Skeletal muscle tissue (tissue), 4 donors: ENCODE results near the gene SMIM3. TPM values are rescaled to one million over a fixed set of nuclear protein-coding genes. Genes with fewer than 3 reads are reported as not detected.
A peak's percentile ranks its signal among the peaks of the same experiment; 100 is the strongest.

Source experiments
- H3K27ac ChIP-seq: one replicate; pipeline ENCODE4 v1.7.0; 2013; ENCODE audit warnings: mild to moderate bottlenecking, low read depth, low read length, inconsistent platforms
- H3K27me3 ChIP-seq, 3 donors: one replicate each; pipeline ENCODE4 v1.7.0; 2013; ENCODE audit warnings: low read length in 3 of 3; ENCODE audit not compliant: control insufficient read depth in 3 of 3, insufficient read depth in 3 of 3
- H3K36me3 ChIP-seq, 3 donors: one replicate each; pipeline ENCODE4 v1.7.0; 2013; ENCODE audit warnings: low read length in 3 of 3; ENCODE audit not compliant: control insufficient read depth in 3 of 3, insufficient read depth in 3 of 3
- H3K4me1 ChIP-seq, 3 donors: one replicate each; pipeline ENCODE4 v1.7.0; 2013; ENCODE audit warnings: low read length in 3 of 3, mild to moderate bottlenecking in 3 of 3; ENCODE audit not compliant: control insufficient read depth in 3 of 3, insufficient read depth in 3 of 3
- H3K4me3 ChIP-seq, 3 donors: one replicate each; pipeline ENCODE4 v1.7.0; 2013; ENCODE audit warnings: low read length in 3 of 3
- H3K9ac ChIP-seq, 3 donors: one replicate each; pipeline ENCODE4 v1.7.0; 2013; ENCODE audit warnings: low read length in 3 of 3, mild to moderate bottlenecking in 3 of 3, moderate library complexity in 2 of 3, low read depth in 1 of 3
- H3K9me3 ChIP-seq, 3 donors: one replicate each; pipeline ENCODE4 v1.7.0; 2013; ENCODE audit warnings: low read length in 3 of 3; ENCODE audit not compliant: control insufficient read depth in 3 of 3
- total RNA-seq: library from RNA; depleted of rRNA; stranded (reverse); fragments of >200 nt; gene quantifications from one replicate; pipeline ENCODE4 v1.2.3, GENCODE V29; 2014
- donor health status: Osteomylitis.

Gene SMIM3
- total RNA-seq, 1 donor from 2014 or later = 8.4 TPM

DNA sequence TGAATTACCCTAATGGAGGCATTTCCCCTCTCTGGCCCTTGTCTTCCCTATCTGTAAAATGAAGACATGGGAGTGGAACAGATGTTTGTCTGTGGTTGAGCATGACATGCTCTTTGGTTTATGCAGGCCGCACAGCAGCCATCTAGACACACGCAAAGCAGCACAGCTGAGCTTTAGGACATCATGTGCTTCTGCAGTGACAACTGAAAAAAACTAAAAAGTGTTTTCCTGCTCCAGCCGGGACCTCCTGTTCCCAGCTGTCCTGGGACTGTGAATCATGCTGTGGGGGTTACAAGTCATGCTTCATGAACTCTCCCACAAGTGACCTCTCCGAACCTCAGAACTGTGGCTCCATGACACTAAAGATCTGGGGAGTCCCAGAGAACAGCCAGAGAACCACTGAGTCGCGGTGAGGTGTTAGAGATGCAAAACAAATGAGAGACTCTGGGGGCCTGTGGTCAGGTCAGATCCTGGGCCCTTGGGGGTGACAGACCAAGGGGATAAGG, 1.7 kb downstream of the SMIM3 start:
- H3K9ac ChIP-seq = peak overlapping the region in 2 of 3 donors; percentile 44 to 69

DNA sequence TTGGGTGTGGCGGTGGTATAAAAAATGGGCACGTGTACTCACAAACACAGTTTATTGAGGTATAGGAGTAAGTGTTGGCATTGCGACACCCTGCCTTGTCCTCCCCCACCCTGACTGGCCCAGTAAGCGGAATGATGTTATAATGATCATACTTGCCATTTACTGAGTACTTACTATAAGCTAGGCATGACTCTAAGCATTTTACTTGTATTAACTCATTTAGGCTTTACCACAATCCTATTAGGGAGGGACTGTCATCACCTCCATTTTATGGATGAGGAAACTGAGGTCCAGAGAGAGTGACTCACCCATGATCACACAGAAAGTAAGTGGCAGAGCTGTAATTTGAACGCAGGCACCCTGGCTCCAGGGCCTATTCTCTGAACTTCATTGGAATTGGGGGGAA, 2.3 kb downstream of the SMIM3 start:
- H3K9ac ChIP-seq = peak overlapping the region in 1 of 3 donors; percentile 69
- H3K27me3 ChIP-seq = no peaks in the 10 kb centered on the region
- H3K27ac ChIP-seq = peak overlapping the region; percentile 80
- no peaks in the 10 kb centered on the region for H3K9me3 ChIP-seq
- no peaks in the 10 kb centered on the region for H3K36me3 ChIP-seq
- peaks cover 33 to 54% (median 51%) of the 10 kb centered on the region in 3 donors for H3K4me1 ChIP-seq
- peak overlapping the region in 2 of 3 donors; percentile 46 to 56 for H3K4me3 ChIP-seq

More for the DNA sequence above, 1.7 kb downstream of the SMIM3 start:
- H3K9me3 ChIP-seq = no peaks in the 10 kb centered on the region
- peak overlapping the region; percentile 80 for H3K27ac ChIP-seq
- H3K36me3 ChIP-seq = no peaks in the 10 kb centered on the region
- H3K4me1 ChIP-seq = peaks cover 33 to 54% (median 51%) of the 10 kb centered on the region in 3 donors
- H3K4me3 ChIP-seq = peak overlapping the region; percentile 56 to 87 (median 60)
- H3K27me3 ChIP-seq = no peaks in the 10 kb centered on the region

DNA sequence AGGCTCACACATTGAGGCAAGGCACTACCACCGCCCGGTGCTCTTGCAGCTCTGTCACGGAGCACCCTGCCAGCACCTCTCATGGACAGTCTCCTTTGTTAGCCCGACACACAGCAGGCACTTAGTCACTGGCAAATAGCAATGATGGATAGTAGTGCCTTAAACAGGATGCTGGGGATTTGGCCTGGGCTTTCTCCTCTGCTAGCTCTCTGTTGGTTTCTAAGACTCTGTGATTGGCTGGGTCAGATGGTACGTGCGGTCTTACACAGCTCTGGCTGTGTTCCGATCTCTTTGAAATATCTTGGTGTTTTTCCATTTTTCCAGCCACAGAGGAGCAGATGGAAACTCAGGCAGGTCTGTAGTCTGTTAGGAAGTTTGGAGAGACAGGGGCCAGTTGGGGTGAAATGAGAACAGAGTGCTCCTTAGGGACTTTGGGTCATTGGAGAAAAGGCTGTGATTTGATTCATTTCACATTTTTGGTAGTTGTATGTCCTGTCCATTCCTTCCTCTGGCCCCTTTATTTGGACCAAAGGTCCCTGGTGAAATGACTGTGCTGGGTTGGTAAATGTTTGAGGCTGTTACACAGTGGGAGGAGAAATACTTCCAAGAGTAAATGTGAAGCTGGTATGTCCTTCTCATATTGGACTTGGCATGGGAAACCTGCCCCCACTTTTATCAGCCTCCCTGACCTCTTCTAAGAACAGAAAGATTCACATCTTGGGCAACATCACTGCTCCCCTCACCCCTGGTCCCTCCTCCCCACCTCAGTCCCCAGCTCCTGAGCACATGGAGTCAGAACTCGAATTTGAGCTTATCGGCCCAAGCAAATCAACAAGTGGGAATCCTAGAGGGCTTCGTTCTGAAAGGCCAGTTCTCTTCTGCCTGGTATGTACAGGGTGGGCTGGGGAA, 3.4 kb downstream of the SMIM3 start:
- peak overlapping the region; percentile 7 to 62 (median 32) for H3K9ac ChIP-seq
- H3K9me3 ChIP-seq = no peaks in the 10 kb centered on the region
- peak overlapping the region; percentile 80 for H3K27ac ChIP-seq
- H3K36me3 ChIP-seq = no peaks in the 10 kb centered on the region
- H3K27me3 ChIP-seq = no peaks in the 10 kb centered on the region
- peaks cover 33 to 54% (median 51%) of the 10 kb centered on the region in 3 donors for H3K4me1 ChIP-seq
- H3K4me3 ChIP-seq = peak overlapping the region in 1 of 3 donors; percentile 2

DNA sequence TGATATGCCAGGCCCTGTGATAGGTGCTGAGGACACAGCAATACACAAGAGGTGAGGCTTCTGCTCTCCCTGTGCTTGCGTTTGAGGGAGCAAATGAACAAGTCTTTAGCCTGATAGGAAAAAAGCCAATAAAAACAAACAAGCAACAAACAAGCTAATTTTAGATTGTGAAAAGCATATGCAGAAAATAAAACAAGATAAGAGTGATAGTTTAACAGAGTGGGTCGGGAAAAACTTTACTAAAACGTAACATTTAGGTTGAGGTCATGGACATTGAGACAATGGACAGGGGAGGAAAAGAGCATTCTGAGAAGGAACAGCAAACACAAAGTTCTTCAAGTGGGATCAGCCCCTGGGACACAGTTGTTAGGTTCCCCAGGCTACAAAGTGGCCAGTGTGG, 4.3 kb downstream of the SMIM3 start:
- Histone ChIP-seq H3K27me3 (no peaks in the 10 kb centered on the region), H3K9ac (peak overlapping the region; percentile 7 to 62 (median 32)), H3K4me1 (peaks cover 30 to 51% (median 48%) of the 10 kb centered on the region in 3 donors), H3K4me3 (peak overlapping the region in 1 of 3 donors; percentile 30), H3K27ac (peak overlapping the region; percentile 80), H3K36me3 (no peaks in the 10 kb centered on the region), H3K9me3 (no peaks in the 10 kb centered on the region)

DNA sequence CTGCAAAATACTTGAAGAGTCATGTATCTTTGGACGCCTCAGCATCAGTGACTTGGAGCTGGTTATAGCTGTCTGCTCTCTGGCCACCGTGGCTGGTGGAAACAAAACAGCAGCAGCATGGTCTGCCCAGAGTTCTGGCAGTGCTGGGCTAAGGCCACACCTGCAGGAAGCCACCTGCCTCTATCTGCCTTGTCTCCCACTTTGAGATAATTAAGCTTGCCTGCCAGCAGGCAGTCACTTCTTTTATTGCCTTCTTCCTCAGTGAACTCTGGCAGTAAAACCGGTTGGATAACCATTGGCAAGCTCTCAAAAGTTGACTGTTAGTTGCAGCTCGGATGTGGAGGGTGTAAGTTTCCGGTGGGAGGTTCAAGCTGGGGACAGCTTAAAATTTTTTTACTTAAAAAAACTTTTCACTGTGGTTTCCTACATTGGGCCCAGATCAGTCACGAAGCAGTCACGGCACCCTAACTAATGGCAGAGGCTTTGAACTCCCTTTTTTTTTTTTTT, 4.9 kb downstream of the SMIM3 start:
- peaks cover 28 to 45% (median 42%) of the 10 kb centered on the region in 3 donors for H3K4me1 ChIP-seq
- no peaks in the 10 kb centered on the region for H3K9me3 ChIP-seq
- H3K36me3 ChIP-seq = no peaks in the 10 kb centered on the region
- H3K27me3 ChIP-seq = no peaks in the 10 kb centered on the region
- peak overlapping the region in 2 of 3 donors; percentile 34 to 62 for H3K9ac ChIP-seq
- peak overlapping the region; percentile 80 for H3K27ac ChIP-seq
- H3K4me3 ChIP-seq = peak overlapping the region in 1 of 3 donors; percentile 64

DNA sequence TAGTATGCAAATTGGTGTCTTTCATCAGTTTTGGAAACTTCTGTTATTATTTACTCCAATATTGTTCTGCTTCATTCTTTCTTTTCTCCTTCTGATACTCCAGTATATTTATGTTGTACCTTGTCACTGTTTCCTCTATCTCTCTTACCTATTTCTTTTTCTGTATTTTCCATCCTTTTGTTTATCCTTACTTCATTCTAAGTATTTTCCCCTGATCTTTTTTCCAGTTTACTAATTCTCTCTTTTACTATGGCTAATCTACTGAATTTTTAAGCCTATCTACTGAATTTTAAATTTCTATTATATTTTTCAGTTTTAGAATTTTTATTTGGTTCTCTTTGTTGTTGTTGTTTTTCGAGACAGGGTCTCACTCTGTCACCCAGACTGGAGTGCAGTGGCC, 7.4 kb downstream of the SMIM3 start:
- Histone ChIP-seq H3K4me1 (peaks cover 31 to 44% (median 34%) of the 10 kb centered on the region in 3 donors), H3K9me3 (no peaks in the 10 kb centered on the region), H3K36me3 (peaks cover 0 to 3% (median 0%) of the 10 kb centered on the region in 3 donors), H3K27ac (no peak overlapping the region), H3K27me3 (no peaks in the 10 kb centered on the region), H3K9ac (no peak overlapping the region), H3K4me3 (no peak overlapping the region)

- Histone ChIP-seq H3K4me3 (no peak overlapping the region), H3K27ac (no peak overlapping the region), H3K27me3 (no peaks in the 10 kb centered on the region), H3K4me1 (peaks cover 27 to 35% (median 28%) of the 10 kb centered on the region in 3 donors), H3K9ac (no peak overlapping the region), H3K9me3 (no peaks in the 10 kb centered on the region), H3K36me3 (peaks cover 0 to 3% (median 0%) of the 10 kb centered on the region in 3 donors)
Observed at GRCh38 chr5:150786876-150787275, 8.3 kb downstream of the SMIM3 start.

- no peak overlapping the region for H3K4me3 ChIP-seq
- peaks cover 22 to 27% (median 23%) of the 10 kb centered on the region in 3 donors for H3K4me1 ChIP-seq
- H3K36me3 ChIP-seq = peaks cover 0 to 3% (median 0%) of the 10 kb centered on the region in 3 donors
- no peaks in the 10 kb centered on the region for H3K27me3 ChIP-seq
- no peaks in the 10 kb centered on the region for H3K9me3 ChIP-seq
- H3K27ac ChIP-seq = peak overlapping the region; percentile 3
- no peak overlapping the region for H3K9ac ChIP-seq
Observed at GRCh38 chr5:150787656-150788055, 9.1 kb downstream of the SMIM3 start.

GRCh38 chr5:150788977-150789376, 10.4 kb downstream of the SMIM3 start:
- Histone ChIP-seq H3K36me3 (peaks cover 0 to 3% (median 0%) of the 10 kb centered on the region in 3 donors), H3K27me3 (no peaks in the 10 kb centered on the region), H3K4me1 (peaks cover 11 to 17% (median 15%) of the 10 kb centered on the region in 3 donors), H3K27ac (no peak overlapping the region), H3K4me3 (no peak overlapping the region), H3K9me3 (no peaks in the 10 kb centered on the region), H3K9ac (peak overlapping the region in 1 of 3 donors; percentile 43)
